ENCODE results near the gene PPFIA3. TPM values are rescaled to one million over a fixed set of nuclear protein-coding genes. Genes with fewer than 3 reads are reported as not detected.

The PPFIA3 gene
- total and polyA plus RNA-seq, 2 of the 8 experiments (the other 6 are each of a cell fraction or from before 2014, with no cell fraction given) = 15.9 to 25.3 TPM

GRCh38 chr19:49136771-49137171, 17.4 kb downstream of the PPFIA3 start (continued):
- TF ChIP-seq SAP30 (IDR thresholded peaks at IDR 0.05; ENCODE audit: insufficient read depth, insufficient replicate concordance, low read length) (no peak), HDAC6 (IDR thresholded peaks at IDR 0.05; ENCODE audit: low read depth, low read length) (no peak), HDAC2 (IDR thresholded peaks at IDR 0.05; ENCODE audit: borderline replicate concordance in 1 of 2, low read depth in 2 of 2, low read length in 2 of 2) (no peak), ATF3 (IDR thresholded peaks at IDR 0.05; ENCODE audit: insufficient read depth, low read depth, low read length) (no peak)

All from H1 (cell line).